GM12875 (cell line): ENCODE data around the gene FKBP1A.

Experiments
- H3K4me3 ChIP-seq: one replicate; pipeline ENCODE4 v1.5.1; 2011; ENCODE audit warnings: low read depth, low read length, control low read depth
- CTCF ChIP-seq: IDR thresholded peaks from 2 replicates; pipeline ENCODE4 v1.5.1; 2011; ENCODE audit warnings: low read depth, mild to moderate bottlenecking, control low read depth, inconsistent platforms, low read length, moderate library complexity, borderline replicate concordance; ENCODE audit not compliant: insufficient read depth

Gene FKBP1A

GRCh38 chr20:1373614-1374013 lies 19.2 kb downstream of the FKBP1A start:
- H3K4me3 ChIP-seq: no peak overlapping the region
- no peak for TF ChIP-seq CTCF

GRCh38 chr20:1373036-1373435 lies 19.8 kb downstream of the FKBP1A start:
- TF ChIP-seq CTCF: no peak
- H3K4me3 ChIP-seq: no peak overlapping the region

- TF ChIP-seq CTCF: no peak
- no peak overlapping the region for H3K4me3 ChIP-seq
These were observed 20.9 kb downstream of the FKBP1A start for GRCh38 chr20:1371830-1372539.

GRCh38 chr20:1371202-1371782 lies 21.6 kb downstream of the FKBP1A start:
- H3K4me3 ChIP-seq: no peak overlapping the region
- no peak for TF ChIP-seq CTCF

GRCh38 chr20:1370548-1371110 lies 22.2 kb downstream of the FKBP1A start:
- H3K4me3 ChIP-seq: no peak overlapping the region
- TF ChIP-seq CTCF: no peak

GRCh38 chr20:1369970-1370369 lies 22.9 kb downstream of the FKBP1A start:
- no peak overlapping the region for H3K4me3 ChIP-seq
- TF ChIP-seq CTCF: no peak
